Large intestine (tissue), 3 donors: ENCODE results near the gene LAMA4. TPM values are rescaled to one million over a fixed set of nuclear protein-coding genes. Genes with fewer than 3 reads are reported as not detected.

Source experiments
- DNase-seq, 2 donors: peaks; one replicate each; pipeline versions ENCODE4 v3.0.0 to v3.0.0-alpha.2; 2013
- H3K27ac ChIP-seq: one replicate; pipeline ENCODE4 v1.5.1; 2013; ENCODE audit warnings: low read length
- H3K27me3 ChIP-seq: 2 replicates; pipeline ENCODE4 v1.6.1; 2013; ENCODE audit warnings: low read length; ENCODE audit not compliant: control insufficient read depth, insufficient read depth
- H3K36me3 ChIP-seq: 2 replicates; pipeline ENCODE4 v1.6.1; 2013; ENCODE audit warnings: low read length; ENCODE audit not compliant: control insufficient read depth, insufficient read depth
- H3K4me1 ChIP-seq: one replicate; pipeline ENCODE4 v1.6.1; 2013; ENCODE audit warnings: low read length; ENCODE audit not compliant: control insufficient read depth, insufficient read depth
- H3K4me3 ChIP-seq: one replicate; pipeline ENCODE4 v1.5.1; 2013; ENCODE audit warnings: low read length
- H3K9me3 ChIP-seq: one replicate; pipeline ENCODE4 v1.6.1; 2013; ENCODE audit warnings: mild to moderate bottlenecking, low read depth, low read length, moderate library complexity; ENCODE audit not compliant: control insufficient read depth
- WGBS: methylation state at CpG from one replicate; pipeline ENCODE4 v1.1.5; 2013; ENCODE audit warnings: low lambda C conversion rate; ENCODE audit not compliant: insufficient coverage; 5-methylcytosine and 5-hydroxymethylcytosine counted together
- polyA plus RNA-seq: library from polyadenylated mRNA; unstranded; fragments of 120-200 nt; gene quantifications from one replicate; pipeline ENCODE4 v1.2.1, GENCODE V29; 2013

Gene LAMA4
- polyA plus RNA-seq, 1 donor, result 57.6 TPM

DNA sequence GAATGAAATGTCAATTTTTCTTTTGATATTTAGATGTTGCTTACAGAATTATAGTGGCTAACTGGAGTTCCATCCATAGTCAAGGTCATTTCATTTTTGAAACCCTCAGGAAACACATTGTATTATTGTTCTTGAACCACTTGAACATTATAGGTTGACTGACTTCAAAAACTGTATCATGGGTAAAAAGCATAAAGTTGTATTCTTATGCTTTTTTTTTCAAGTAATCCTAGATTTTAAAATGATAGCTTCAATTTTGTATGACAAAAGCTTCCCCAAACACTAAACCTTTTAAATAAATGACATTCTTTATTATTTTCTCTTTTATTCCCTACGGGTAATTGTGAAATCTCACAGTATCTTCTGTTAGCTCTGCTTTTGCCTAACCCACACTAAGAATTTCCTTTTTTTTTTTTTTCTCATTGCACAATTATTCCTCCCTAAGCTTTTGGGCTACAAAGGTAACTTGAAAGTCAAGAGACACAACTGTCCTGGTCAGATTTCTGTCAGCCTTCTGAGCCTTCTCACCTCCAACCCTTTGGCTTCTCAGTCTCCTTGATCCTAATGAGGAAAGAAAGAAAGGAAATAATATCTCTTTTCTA, 36.9 kb upstream of the LAMA4 start:
- 86% methylated on average over 1 of the region's 1 CpG for WGBS
- H3K4me1 ChIP-seq, result no peaks in the 10 kb centered on the region
- no peaks in the 10 kb centered on the region for H3K36me3 ChIP-seq
- DNase-seq, result no peak
- no peaks in the 10 kb centered on the region for H3K27me3 ChIP-seq
- no peak overlapping the region for H3K27ac ChIP-seq
- no peak overlapping the region for H3K4me3 ChIP-seq
- H3K9me3 ChIP-seq, result no peaks in the 10 kb centered on the region

DNA sequence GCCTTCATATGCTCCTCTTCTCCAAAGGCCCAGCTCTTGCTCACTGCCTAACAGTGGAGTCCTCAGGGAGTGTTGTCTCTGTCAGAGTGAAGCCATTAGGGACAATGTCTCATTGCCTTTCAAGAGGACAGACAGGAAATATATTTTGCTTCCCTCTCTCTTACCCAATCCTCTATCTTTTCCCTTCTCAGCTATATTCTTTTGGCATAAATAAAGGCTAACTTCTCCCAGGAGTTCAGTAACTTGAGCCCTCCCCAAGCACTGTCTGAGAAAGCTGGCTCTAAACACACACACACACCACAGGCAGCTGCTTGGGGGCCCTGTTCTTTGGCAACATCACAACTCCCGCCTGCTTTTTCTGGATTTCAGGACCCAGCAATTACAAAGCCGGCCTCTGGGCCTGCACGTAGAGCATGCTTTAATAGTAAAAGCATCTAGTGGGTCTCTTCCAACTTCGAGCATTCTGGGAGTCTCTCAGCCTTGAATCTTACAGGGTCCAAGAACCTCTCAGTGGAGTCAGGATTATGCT, 34.7 kb upstream of the LAMA4 start:
- DNase-seq, result peak; percentile 56 to 69
- Histone ChIP-seq H3K36me3 (no peaks in the 10 kb centered on the region), H3K4me1 (no peaks in the 10 kb centered on the region), H3K27me3 (no peaks in the 10 kb centered on the region), H3K27ac (peak overlapping the region; percentile 61), H3K9me3 (no peaks in the 10 kb centered on the region), H3K4me3 (no peak overlapping the region)
- no CpG with 5 or more reads among the region's 4 CpGs for WGBS

DNA sequence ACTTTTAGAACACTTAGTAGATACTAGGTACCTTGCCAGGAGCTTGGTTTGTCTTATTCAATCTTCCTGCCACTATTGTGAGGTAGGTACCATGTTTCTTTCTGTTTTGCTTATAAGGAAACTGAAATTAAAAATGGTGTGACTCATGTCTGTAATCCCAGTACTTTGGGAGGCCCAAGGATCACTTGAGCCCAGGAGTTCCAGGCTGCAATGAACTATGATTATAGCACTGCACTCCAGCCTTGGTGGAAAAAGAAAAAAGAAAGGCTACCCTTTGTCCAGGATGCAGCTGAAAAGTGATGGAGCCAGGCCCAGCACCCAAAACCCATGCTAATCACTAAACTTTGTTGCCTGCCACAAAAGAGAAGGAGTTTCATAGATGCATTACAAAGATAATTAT, 34.1 kb upstream of the LAMA4 start:
- DNase-seq, result no peak
- H3K4me3 ChIP-seq, result no peak overlapping the region
- no peak overlapping the region for H3K27ac ChIP-seq
- H3K9me3 ChIP-seq, result no peaks in the 10 kb centered on the region
- H3K27me3 ChIP-seq, result no peaks in the 10 kb centered on the region
- H3K4me1 ChIP-seq, result no peaks in the 10 kb centered on the region
- no peaks in the 10 kb centered on the region for H3K36me3 ChIP-seq

DNA sequence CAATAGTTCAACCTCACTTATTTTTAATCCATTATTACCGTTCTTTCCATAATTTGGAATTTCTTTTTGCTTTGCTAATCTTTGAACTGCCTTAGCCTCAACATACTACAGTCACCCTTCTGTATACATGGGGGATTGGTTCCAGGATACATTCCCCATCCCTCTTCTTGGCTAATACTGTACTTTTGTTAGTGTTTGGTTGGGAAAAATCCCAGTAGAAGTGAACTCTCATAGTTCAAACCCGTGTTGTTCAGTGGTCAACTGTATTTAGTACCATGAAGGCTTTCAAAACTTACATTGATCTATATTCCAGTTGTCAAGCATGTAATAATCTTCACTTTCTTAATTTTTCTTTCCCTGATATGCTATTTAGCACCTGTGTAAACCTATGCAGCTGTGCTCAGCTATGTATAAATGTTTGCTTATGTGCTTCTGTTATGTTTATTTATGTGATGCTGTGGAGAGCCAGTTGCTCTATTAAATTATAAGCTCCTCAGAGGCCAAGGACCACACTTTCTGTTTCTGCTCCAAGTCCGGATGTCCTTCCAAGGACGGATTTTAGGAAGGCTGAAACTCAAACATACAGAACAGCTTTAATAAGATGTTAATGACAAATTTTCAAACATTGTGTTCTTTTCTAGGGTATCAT, 33.3 kb upstream of the LAMA4 start:
- peak in 1 of 2 donors; percentile 10 for DNase-seq
- H3K9me3 ChIP-seq, result no peaks in the 10 kb centered on the region
- H3K27me3 ChIP-seq, result no peaks in the 10 kb centered on the region
- WGBS, result 100% methylated on average over 1 of the region's 4 CpGs
- H3K4me3 ChIP-seq, result no peak overlapping the region
- no peaks in the 10 kb centered on the region for H3K4me1 ChIP-seq
- H3K36me3 ChIP-seq, result no peaks in the 10 kb centered on the region
- no peak overlapping the region for H3K27ac ChIP-seq

DNA sequence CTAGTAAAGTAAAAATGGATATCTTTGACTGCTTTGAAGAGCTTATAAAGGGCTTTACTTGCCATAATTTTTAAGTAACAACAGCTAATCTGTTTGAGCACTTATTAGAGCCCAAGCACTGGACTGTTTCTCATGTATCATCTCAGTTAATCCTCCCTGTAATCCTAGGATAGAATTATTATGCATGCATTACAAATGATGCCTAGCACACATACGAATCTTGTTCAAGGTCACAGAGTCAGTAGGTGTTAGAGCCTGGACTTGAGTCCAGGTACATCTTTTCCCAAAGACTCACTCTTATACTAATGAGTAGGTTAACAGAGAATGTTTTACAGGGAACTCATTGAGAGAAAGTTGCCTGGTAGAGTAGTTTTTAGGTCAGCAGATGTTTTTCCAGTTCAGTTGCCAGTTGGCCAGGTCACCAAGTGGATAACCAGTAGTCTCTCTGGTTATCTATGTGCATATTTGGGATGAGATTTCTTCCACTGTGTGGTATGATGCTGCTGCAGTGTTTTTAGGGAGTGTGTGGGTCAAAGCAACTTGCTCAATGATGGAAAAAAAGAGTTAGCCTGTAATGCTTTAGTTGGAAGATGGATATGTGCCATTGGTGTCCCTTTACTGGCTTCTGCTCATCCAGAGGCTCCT, 32.3 kb upstream of the LAMA4 start:
- no peak overlapping the region for H3K27ac ChIP-seq
- H3K4me1 ChIP-seq, result no peaks in the 10 kb centered on the region
- no peaks in the 10 kb centered on the region for H3K9me3 ChIP-seq
- no peaks in the 10 kb centered on the region for H3K36me3 ChIP-seq
- DNase-seq, result no peak
- H3K4me3 ChIP-seq, result no peak overlapping the region
- WGBS, result no CpG with 5 or more reads among the region's 1 CpG
- no peaks in the 10 kb centered on the region for H3K27me3 ChIP-seq

DNA sequence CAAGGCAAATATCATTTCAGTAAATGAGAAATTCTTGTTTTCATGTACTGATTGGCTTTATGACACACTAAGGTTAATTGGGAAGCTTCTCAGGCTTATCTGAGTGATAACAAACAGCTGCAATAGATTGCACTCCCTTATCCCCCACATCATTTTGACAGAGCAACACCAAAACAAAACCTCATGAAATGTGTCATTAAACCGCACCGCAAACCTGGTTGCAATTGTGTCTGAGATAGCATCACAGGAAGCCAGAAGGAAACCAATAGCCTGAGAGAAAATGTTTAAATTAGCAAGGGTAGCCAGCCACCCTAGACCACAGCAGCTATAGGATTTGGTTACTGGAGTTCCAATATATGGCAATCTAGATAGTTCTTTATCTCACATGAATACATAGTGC, 31.6 kb upstream of the LAMA4 start:
- H3K9me3 ChIP-seq, result no peaks in the 10 kb centered on the region
- H3K27ac ChIP-seq, result no peak overlapping the region
- no peaks in the 10 kb centered on the region for H3K27me3 ChIP-seq
- 100% methylated on average over 1 of the region's 2 CpGs for WGBS
- DNase-seq, result no peak
- no peak overlapping the region for H3K4me3 ChIP-seq
- no peaks in the 10 kb centered on the region for H3K4me1 ChIP-seq
- H3K36me3 ChIP-seq, result no peaks in the 10 kb centered on the region

DNA sequence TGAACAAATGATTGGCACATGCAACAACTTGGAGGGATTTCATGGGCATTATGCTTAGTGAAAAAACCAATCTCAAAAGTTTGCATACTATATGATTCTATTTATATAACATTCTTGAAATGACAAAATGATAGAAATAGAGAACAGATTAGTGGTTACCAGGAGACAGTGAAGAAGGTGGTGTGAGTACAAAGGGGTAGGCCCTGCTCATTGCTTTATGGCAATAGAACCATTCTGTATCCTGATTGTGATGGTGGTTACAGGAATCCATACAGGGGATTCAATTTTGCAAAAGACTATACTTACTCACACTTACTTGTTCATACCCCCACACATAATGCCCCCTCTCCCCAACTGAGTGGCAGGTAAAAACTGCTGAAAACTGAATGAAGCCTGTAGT, 30.2 kb upstream of the LAMA4 start:
- Histone ChIP-seq H3K27me3 (no peaks in the 10 kb centered on the region), H3K4me1 (no peaks in the 10 kb centered on the region), H3K9me3 (no peaks in the 10 kb centered on the region), H3K36me3 (no peaks in the 10 kb centered on the region), H3K27ac (no peak overlapping the region), H3K4me3 (no peak overlapping the region)
- no peak for DNase-seq

DNA sequence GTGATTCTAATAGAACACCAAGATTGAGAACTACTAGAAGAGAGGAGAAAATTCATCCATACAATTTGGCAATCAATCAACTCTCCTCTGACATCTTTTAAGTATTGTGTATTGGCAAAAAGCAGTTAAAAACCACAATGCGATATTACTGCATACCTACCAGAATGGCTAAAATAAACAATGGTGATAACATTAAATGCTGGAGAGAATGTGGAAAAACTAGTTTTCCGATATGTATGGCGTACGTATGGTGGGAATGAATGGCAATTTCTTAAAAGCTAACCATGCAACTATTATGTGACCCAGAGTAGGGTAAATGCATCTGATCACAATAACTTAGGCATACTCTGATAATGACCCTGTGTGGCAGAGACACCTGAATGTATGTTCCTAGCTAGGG, 29.3 kb upstream of the LAMA4 start:
- Histone ChIP-seq H3K4me1 (no peaks in the 10 kb centered on the region), H3K4me3 (no peak overlapping the region), H3K36me3 (no peaks in the 10 kb centered on the region), H3K27ac (no peak overlapping the region), H3K27me3 (no peaks in the 10 kb centered on the region), H3K9me3 (no peaks in the 10 kb centered on the region)
- 86% methylated on average over 1 of the region's 4 CpGs for WGBS
- no peak for DNase-seq

DNA sequence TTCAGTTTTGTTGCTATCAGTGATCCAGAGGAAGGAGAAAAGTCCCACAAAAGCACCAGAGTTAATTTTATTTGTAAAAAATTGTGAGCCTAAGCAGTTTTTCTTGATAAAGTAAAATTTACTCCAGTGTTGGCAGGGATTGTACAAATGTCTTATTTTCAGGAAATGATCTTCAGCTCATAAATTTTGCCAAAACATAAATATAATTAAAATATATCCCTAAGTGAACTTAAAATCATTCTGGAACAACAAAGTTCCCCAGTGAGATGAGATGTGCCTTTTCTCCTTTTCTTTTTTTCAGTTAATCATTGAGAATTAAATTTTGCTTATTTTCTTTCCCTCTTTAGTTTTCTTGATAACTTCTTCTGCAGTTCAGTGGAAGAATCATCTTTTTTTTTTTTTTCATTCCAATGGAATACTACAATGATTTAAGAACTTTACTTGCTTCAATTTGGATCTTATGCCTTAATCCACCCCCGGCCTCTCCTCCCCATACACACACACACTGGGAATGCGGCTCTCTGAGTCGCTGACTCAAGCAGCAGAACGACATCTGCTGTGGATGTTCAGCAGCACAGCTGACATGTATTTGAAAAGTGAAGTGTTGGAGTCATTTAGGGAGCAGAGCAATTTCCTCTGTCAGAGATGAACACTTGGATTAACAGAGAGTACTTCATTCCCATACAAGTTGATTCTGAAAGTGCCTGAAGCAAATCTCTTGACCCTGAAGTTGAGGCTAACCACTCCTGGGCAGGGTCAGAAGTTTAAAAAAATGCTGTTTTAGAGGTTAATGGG, 27.7 kb upstream of the LAMA4 start:
- DNase-seq, result peak; percentile 45 to 49
- H3K27me3 ChIP-seq, result no peaks in the 10 kb centered on the region
- H3K36me3 ChIP-seq, result no peaks in the 10 kb centered on the region
- H3K4me1 ChIP-seq, result no peaks in the 10 kb centered on the region
- WGBS, result no CpG with 5 or more reads among the region's 4 CpGs
- H3K9me3 ChIP-seq, result no peaks in the 10 kb centered on the region
- no peak overlapping the region for H3K4me3 ChIP-seq
- no peak overlapping the region for H3K27ac ChIP-seq

DNA sequence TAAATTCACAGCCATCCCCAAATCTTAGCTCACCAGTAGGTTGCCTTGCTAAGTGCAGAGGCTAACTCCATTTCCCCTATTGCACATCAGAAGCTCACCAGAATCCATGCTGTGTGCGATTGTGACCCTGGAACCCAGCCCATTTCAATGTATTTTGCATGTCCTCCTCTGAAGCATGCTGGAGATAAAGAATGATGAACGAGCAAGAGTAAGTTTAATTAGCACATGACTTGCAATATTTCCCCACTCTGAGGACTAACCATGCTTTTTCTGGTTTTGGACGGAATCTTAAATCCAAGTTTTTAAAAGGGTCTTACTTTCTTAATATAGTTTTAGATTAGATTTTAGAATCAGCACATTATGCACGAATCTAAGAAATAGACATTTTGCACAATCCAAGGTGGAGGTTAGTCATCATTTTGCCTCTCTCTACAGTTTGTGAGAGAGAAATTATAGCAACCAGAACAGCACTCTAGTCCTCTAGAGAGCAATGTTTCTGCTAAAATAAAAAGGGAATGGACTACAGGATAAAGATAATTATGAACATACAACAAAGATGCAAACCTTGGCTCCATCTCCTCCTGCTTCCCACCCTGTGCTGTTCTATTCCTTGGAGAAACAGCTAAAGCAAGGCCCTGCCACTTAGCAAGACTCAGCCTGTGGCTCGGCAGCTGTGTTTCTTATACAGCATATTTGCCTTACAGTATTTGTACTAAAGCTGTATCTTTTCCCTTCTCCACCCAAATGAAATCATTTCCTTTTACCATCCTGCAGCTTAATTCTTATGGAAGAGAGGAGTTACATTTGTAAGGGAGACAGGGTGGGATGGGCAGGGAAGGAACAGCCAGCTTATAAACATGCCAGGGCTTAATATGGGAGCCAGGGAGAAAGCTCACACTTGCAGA, 24.9 kb upstream of the LAMA4 start:
- no peaks in the 10 kb centered on the region for H3K9me3 ChIP-seq
- H3K4me3 ChIP-seq, result no peak overlapping the region
- WGBS, result no CpG with 5 or more reads among the region's 5 CpGs
- H3K36me3 ChIP-seq, result no peaks in the 10 kb centered on the region
- H3K27ac ChIP-seq, result no peak overlapping the region
- DNase-seq, result no peak
- no peaks in the 10 kb centered on the region for H3K27me3 ChIP-seq
- H3K4me1 ChIP-seq, result no peaks in the 10 kb centered on the region
